Common myeloid progenitor, CD34-positive (primary cell): ENCODE results near the gene CTSE.

Experiments
- CTCF ChIA-PET: fragments of 350-600 bp; sonication (Branson Sonifier 250); formaldehyde crosslinking; loops from one replicate; lab custom pipeline; 2021; ENCODE audit warnings: antibody characterized with exemption; lab: Charles Lee
- POLR2A ChIA-PET: fragments of 350-600 bp; sonication (Branson Sonifier 250); formaldehyde crosslinking; loops from one replicate; lab custom pipeline; 2021; ENCODE audit warnings: antibody characterized with exemption; lab: Charles Lee
- DNase-seq, 3 donors: peaks; one replicate each; pipeline versions ENCODE4 v3.0.0 to v3.0.0-alpha.2; 2013
- H3K27ac ChIP-seq, 2 experiments: 1 replicate in 1 of 2; 2 replicates in 1 of 2; pipeline ENCODE4 v1.7.0; 2013; ENCODE audit warnings: inconsistent platforms in 2 of 2, low read length in 2 of 2, mild to moderate bottlenecking in 2 of 2, low read depth in 1 of 2, moderate library complexity in 1 of 2; ENCODE audit not compliant: severe bottlenecking in 2 of 2, insufficient read depth in 1 of 2, poor library complexity in 1 of 2
- H3K27me3 ChIP-seq, 5 experiments: replicated peaks in 2 of 5; 1 replicate in 3 of 5; 2 replicates in 2 of 5; pipeline versions ENCODE4 v1.6.1 to v1.7.0; 2013; ENCODE audit warnings: low read length in 4 of 5, mild to moderate bottlenecking in 2 of 5, moderate library complexity in 2 of 5, inconsistent platforms in 1 of 5; ENCODE audit not compliant: insufficient read depth in 5 of 5, control insufficient read depth in 4 of 5
- H3K36me3 ChIP-seq, 4 experiments: 1 replicate in 2 of 4; 2 replicates in 2 of 4; pipeline versions ENCODE4 v1.6.1 to v1.7.0; 2013; ENCODE audit warnings: low read length in 3 of 4, control low read depth in 1 of 4, mild to moderate bottlenecking in 1 of 4; ENCODE audit not compliant: control insufficient read depth in 4 of 4, insufficient read depth in 4 of 4
- H3K4me1 ChIP-seq, 4 experiments: 1 replicate in 3 of 4; 2 replicates in 1 of 4; pipeline versions ENCODE4 v1.6.1 to v1.7.1; 2013; ENCODE audit warnings: low read length in 3 of 4, mild to moderate bottlenecking in 3 of 4, control low read depth in 1 of 4, inconsistent platforms in 1 of 4, moderate library complexity in 1 of 4; ENCODE audit not compliant: control insufficient read depth in 4 of 4, insufficient read depth in 4 of 4; ENCODE audit errors: control extremely low read depth in 1 of 4
- H3K4me3 ChIP-seq, 7 experiments: 1 replicate in 4 of 7; 2 replicates in 3 of 7; pipeline versions ENCODE4 v1.5.1 to v1.7.0; 2013; ENCODE audit warnings: mild to moderate bottlenecking in 7 of 7, low read length in 6 of 7, moderate library complexity in 6 of 7, inconsistent platforms in 2 of 7, low read depth in 2 of 7, control low read depth in 1 of 7; ENCODE audit not compliant: insufficient read depth in 4 of 7, control insufficient read depth in 1 of 7; ENCODE audit errors: extremely low read depth in 1 of 7
- H3K9me3 ChIP-seq, 5 experiments: 1 replicate in 4 of 5; 2 replicates in 1 of 5; pipeline versions ENCODE4 v1.6.1 to v1.7.1; 2013; ENCODE audit warnings: low read length in 4 of 5, mild to moderate bottlenecking in 2 of 5, inconsistent platforms in 1 of 5, low read depth in 1 of 5, moderate library complexity in 1 of 5; ENCODE audit not compliant: control insufficient read depth in 4 of 5, insufficient read depth in 2 of 5; ENCODE audit errors: control extremely low read depth in 1 of 5
- WGBS: methylation state at CpG from one replicate; pipeline ENCODE4 v1.1.5; 2013; ENCODE audit not compliant: insufficient coverage; 5-methylcytosine and 5-hydroxymethylcytosine counted together

CTSE gene

DNA sequence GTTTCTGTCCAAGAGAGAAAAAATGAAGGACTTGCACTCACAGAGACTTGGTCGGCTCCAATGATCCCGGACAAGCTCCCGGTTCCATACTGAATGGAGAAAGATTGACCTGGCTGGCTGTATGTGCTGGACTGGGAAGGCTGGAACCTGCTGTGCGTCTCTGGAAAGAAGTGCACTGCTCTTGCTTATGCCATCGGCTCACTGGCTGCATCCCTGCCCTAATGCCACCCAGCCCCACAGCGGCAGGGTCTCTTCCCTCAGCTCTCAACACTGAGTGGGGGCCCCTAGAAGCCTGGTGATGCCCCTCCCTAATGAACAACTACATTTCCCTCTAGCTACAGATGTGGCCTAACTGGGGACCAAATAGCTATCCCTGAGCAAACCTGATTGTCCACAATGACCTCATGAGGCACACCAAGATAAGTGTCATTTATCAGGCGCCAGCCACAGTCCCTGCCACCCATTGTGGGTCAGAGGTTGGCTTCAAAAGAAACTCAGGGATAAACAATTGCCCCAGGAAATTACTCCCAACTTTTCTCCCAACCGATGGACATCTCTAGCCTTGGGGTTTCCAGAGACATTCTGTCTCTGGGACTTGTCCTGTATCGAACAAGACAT lies 2.6 kb downstream of the CTSE start:
- Histone ChIP-seq H3K27ac (no peak overlapping the region), H3K4me1 (peaks cover 0 to 13% (median 1%) of the 10 kb centered on the region in 4 experiments), H3K9me3 (peaks cover 0 to under 1% (median 0%) of the 10 kb centered on the region in 5 experiments), H3K4me3 (no peak overlapping the region), H3K27me3 (no peaks in the 10 kb centered on the region), H3K36me3 (no peaks in the 10 kb centered on the region)
- DNase-seq, result no peak
- 98% methylated on average over 9 of the region's 9 CpGs for WGBS
- ChIA-PET CTCF (interaction anchor here (0.8 to 1.2 kb wide), 5 partner anchors 9 to 90 kb away, joined by 3 to 4 read pairs (median 3); no protein-coding TSS in a partner anchor), POLR2A (no interaction called here)

DNA sequence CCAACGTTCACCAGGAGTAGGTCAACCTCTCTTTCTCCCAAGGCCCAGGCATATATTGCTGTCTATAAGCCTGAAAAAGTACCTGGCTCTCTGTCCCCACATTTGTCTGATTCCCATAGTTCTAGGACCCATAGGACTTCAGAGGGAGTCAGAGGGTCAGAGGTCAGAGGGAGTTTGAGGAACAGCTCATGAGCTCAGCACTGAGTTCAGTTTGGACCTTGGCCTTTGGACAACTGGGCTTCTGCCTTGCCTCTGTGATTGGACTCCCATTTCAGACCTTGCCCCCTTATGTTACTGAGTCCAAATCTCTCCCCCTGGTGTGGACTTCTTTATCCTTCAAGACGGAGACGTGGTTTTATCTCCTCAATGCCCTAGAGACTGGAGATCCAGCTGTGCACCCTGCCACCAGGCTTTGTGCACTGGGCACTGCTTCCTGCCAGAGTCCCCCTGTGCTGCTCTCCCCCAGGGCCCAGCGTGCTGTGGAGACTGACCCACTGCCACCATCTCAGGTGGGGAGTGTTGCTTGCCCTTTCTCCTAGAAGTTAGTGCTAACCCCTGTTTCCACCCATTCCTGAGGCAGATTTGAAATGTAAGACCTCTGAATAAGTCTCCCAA lies 3.2 kb downstream of the CTSE start:
- 97% methylated on average over 4 of the region's 4 CpGs for WGBS
- Histone ChIP-seq H3K4me1 (peaks cover 0 to 14% (median 1%) of the 10 kb centered on the region in 4 experiments), H3K27ac (no peak overlapping the region), H3K36me3 (no peaks in the 10 kb centered on the region), H3K4me3 (no peak overlapping the region), H3K27me3 (no peaks in the 10 kb centered on the region), H3K9me3 (no peaks in the 10 kb centered on the region)
- POLR2A ChIA-PET, result no interaction called here
- CTCF ChIA-PET, result interaction anchor here (0.9 to 1.2 kb wide), 4 partner anchors 10 to 90 kb away, joined by 3 to 4 read pairs (median 4); no protein-coding TSS in a partner anchor
- DNase-seq, result no peak

DNA sequence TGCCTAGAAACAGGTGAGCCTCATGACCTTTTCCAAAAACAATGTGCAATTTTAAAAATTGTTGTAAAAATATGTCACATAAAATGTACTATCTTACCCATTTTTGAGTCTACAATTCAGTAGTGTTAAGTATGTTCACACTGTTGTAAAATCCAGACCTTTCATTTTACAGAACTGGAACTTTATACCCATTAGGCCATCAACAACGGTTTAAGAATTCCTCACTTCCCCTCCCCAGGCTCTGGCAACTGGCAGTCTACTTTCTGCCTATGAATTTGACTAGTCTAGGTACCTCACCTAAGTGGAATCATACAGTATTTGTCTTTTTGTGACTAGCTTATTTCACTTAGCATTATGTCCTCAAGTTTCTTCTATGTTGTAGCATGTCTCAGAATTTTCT lies 8.6 kb downstream of the CTSE start:
- Histone ChIP-seq H3K4me3 (no peak overlapping the region), H3K27me3 (no peaks in the 10 kb centered on the region), H3K27ac (no peak overlapping the region), H3K4me1 (peaks cover 18 to 54% (median 36%) of the 10 kb centered on the region in 4 experiments), H3K36me3 (no peaks in the 10 kb centered on the region), H3K9me3 (no peaks in the 10 kb centered on the region)
- 33% methylated on average over 1 of the region's 1 CpG for WGBS
- CTCF ChIA-PET, result interaction anchor here (0.6 to 3.5 kb wide), 11 partner anchors 12 to 91 kb away, joined by 3 to 12 read pairs (median 3); partner anchors contain the start of gene RAB7B
- POLR2A ChIA-PET, result no interaction called here
- no peak for DNase-seq

- no peak overlapping the region for H3K4me3 ChIP-seq
- WGBS, result 88% methylated on average over 1 of the region's 5 CpGs
- POLR2A ChIA-PET, result no interaction called here
- no peaks in the 10 kb centered on the region for H3K36me3 ChIP-seq
- H3K27me3 ChIP-seq, result no peaks in the 10 kb centered on the region
- CTCF ChIA-PET, result interaction anchor here (0.6 to 3.5 kb wide), 9 partner anchors 15 to 91 kb away, joined by 3 to 12 read pairs (median 3); no protein-coding TSS in a partner anchor
- no peak for DNase-seq
- H3K4me1 ChIP-seq, result peaks cover 18 to 55% (median 36%) of the 10 kb centered on the region in 4 experiments
- no peaks in the 10 kb centered on the region for H3K9me3 ChIP-seq
- no peak overlapping the region for H3K27ac ChIP-seq
These were observed 9.1 kb downstream of the CTSE start for GRCh38 chr1:206014601-206015000.

DNA sequence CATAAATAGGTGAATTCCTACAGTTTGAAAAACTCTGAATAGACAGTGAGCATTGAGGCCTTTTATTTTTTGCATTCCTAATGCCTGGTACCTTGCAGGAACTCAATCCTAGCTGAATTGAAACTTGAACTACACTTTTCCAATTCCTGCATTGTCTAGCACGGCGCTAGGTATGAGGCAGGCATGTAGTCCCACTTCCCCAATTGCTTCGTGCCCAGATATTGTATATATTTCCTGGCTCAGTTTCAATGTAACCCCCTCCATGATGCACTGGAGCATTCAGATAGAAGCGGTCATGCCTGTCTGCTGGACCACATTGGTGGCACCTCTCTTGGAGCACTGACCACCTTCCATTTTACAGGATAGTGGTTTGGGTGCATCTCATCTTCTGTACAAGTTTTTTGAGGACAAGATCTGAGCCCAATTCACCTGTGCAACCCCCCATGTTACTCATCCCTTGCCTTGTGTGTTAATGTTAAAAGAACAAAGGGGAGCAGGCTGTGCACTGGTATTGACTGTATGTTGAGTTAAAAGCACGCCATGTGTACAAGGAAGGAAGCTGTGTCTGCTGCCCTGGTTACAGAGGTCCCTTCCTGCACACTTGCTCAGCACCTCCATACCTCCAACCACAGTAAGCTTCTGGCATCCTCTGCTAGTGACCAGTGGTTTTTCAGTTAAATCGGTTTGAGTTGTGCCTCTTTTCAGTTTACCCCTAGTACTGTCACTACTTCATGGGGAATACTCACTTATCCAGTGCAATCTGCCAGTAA lies 10.5 kb downstream of the CTSE start:
- Histone ChIP-seq H3K36me3 (no peaks in the 10 kb centered on the region), H3K9me3 (no peaks in the 10 kb centered on the region), H3K27ac (peak overlapping the region in 1 of 2 experiments; percentile 12), H3K27me3 (no peaks in the 10 kb centered on the region), H3K4me3 (peak overlapping the region in 2 of 7 experiments; percentile 17 to 21), H3K4me1 (peaks cover 18 to 55% (median 36%) of the 10 kb centered on the region in 4 experiments)
- POLR2A ChIA-PET, result no interaction called here
- CTCF ChIA-PET, result interaction anchor here (1.0 to 3.5 kb wide), 4 partner anchors 13 to 89 kb away, joined by 3 to 12 read pairs (median 4); no protein-coding TSS in a partner anchor
- peak in 2 of 3 donors; percentile 61 to 74 for DNase-seq
- 32% methylated on average over 5 of the region's 6 CpGs for WGBS

- H3K36me3 ChIP-seq, result no peaks in the 10 kb centered on the region
- ChIA-PET POLR2A (no interaction called here), CTCF (interaction anchor here (0.8 to 1.1 kb wide), 2 partner anchors 11 to 89 kb away, joined by 3 read pairs; no protein-coding TSS in a partner anchor)
- H3K27ac ChIP-seq, result peak overlapping the region; percentile 59 to 79
- H3K9me3 ChIP-seq, result no peaks in the 10 kb centered on the region
- DNase-seq, result peak; percentile 95 to 99 (median 99)
- peak overlapping the region in 3 of 7 experiments; percentile 19 to 46 (median 20) for H3K4me3 ChIP-seq
- H3K4me1 ChIP-seq, result peaks cover 18 to 56% (median 36%) of the 10 kb centered on the region in 4 experiments
- H3K27me3 ChIP-seq, result no peaks in the 10 kb centered on the region
- 12% methylated on average over 11 of the region's 17 CpGs for WGBS
These were observed 11.4 kb downstream of the CTSE start for GRCh38 chr1:206012086-206012859.
